Measurements from ENCODE around the gene TSPYL4.

TSPYL4 gene

GRCh38 chr6:116271149-116271708 is 17.4 kb upstream of the TSPYL4 start:
- DNase-seq (ENCODE audit: low read depth): no peak

GRCh38 chr6:116268589-116269293 is 14.9 kb upstream of the TSPYL4 start:
- no peak for DNase-seq (ENCODE audit: low read depth)

GRCh38 chr6:116267836-116268588 is 14.1 kb upstream of the TSPYL4 start:
- DNase-seq (ENCODE audit: low read depth): no peak

- DNase-seq (ENCODE audit: low read depth): no peak
These were observed 12.9 kb upstream of the TSPYL4 start for GRCh38 chr6:116266803-116267202.

- peak; percentile 15 for DNase-seq (ENCODE audit: low read depth)
These were observed 11.4 kb upstream of the TSPYL4 start for GRCh38 chr6:116265041-116265829.

- DNase-seq (ENCODE audit: low read depth): no peak
These were observed 9.5 kb upstream of the TSPYL4 start for GRCh38 chr6:116263353-116263752.

- no peak for DNase-seq (ENCODE audit: low read depth)
These were observed 4.6 kb upstream of the TSPYL4 start for GRCh38 chr6:116258520-116258919.

GRCh38 chr6:116256694-116257093 is 2.8 kb upstream of the TSPYL4 start:
- DNase-seq (ENCODE audit: low read depth): no peak

GRCh38 chr6:116255246-116255800 is 1.4 kb upstream of the TSPYL4 start:
- no peak for DNase-seq (ENCODE audit: low read depth)

GRCh38 chr6:116254297-116255056 is 602 bp upstream of the TSPYL4 start:
- no peak for DNase-seq (ENCODE audit: low read depth)

GRCh38 chr6:116253188-116253504 is 729 bp downstream of the TSPYL4 start:
- DNase-seq (ENCODE audit: low read depth): no peak

GRCh38 chr6:116251568-116252384 is 2.1 kb downstream of the TSPYL4 start:
- DNase-seq (ENCODE audit: low read depth): no peak

- no peak for DNase-seq (ENCODE audit: low read depth)
These were observed 5.3 kb downstream of the TSPYL4 start for GRCh38 chr6:116248577-116248976.

GRCh38 chr6:116247285-116247684 is 6.6 kb downstream of the TSPYL4 start:
- no peak for DNase-seq (ENCODE audit: low read depth)

- DNase-seq (ENCODE audit: low read depth): no peak
These were observed 7.8 kb downstream of the TSPYL4 start for GRCh38 chr6:116246089-116246488.

GRCh38 chr6:116244284-116244683 is 9.6 kb downstream of the TSPYL4 start:
- no peak for DNase-seq (ENCODE audit: low read depth)

- no peak for DNase-seq (ENCODE audit: low read depth)
These were observed 14.0 kb downstream of the TSPYL4 start for GRCh38 chr6:116239856-116240255.

- no peak for DNase-seq (ENCODE audit: low read depth)
These were observed 14.6 kb downstream of the TSPYL4 start for GRCh38 chr6:116239256-116239655.

- DNase-seq (ENCODE audit: low read depth): no peak
These were observed 15.8 kb downstream of the TSPYL4 start for GRCh38 chr6:116238083-116238482.

- DNase-seq (ENCODE audit: low read depth): no peak
These were observed 19.2 kb downstream of the TSPYL4 start for GRCh38 chr6:116234689-116235088.

Data from activated T-cell treated with anti-CD3 and anti-CD28 coated beads for 48 hours (primary cell).